ENCODE measurements around the gene PTF1A. TPM values are rescaled to one million over a fixed set of nuclear protein-coding genes. Genes with fewer than 3 reads are reported as not detected.

PTF1A gene
- total and polyA plus RNA-seq, 2 donors, result not detected

DNA sequence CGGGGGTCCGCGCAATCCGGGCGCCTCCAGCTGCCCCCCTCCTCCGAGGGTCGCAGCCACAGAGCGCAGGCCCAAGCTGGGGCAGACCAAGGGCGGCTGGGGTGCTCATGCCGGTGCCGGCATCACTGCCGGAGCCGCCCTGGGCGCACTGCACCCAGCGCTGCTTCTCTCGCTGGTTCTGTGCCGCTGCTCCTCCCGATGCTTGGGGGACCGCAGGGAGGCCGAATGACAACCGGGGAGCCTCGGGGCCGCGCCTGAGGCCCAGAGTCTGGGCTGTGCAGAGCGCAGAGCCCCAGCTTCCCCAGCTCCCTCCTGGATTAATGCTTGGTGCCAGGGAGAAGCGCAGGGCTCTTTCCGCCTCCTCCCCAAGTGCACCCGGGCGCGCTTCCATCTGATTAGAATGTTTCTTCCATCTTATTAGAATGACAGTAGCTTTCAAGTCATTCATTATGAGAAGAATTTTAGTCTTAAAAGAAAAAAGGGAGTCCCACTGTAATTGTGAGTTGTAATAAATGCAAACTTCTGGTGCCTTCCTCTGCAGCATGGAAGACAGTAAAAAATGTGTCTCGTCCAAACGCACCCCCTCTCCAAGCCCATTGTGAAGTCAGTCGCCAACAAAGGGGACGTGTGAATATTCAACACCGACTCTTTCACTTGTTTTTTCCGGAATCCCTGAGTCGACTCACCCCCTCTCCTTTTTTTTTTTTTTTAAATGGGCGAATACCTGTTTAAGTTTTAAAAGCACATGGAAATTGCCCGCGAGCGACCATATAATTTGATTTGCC, 19.5 kb upstream of the PTF1A start:
- Histone ChIP-seq H3K4me3 (ENCODE audit: low read depth, low read length) (no peak overlapping the region), H3K4me1 (ENCODE audit: insufficient read depth) (peaks cover 2% of the 10 kb centered on the region), H3K36me3 (ENCODE audit: insufficient read depth) (no peaks in the 10 kb centered on the region), H3K27ac (ENCODE audit: low read depth) (no peak overlapping the region)
- WGBS, result 1% methylated on average over 41 of the region's 41 CpGs
- DNase-seq (ENCODE audit: extremely low spot score), result no peak

DNA sequence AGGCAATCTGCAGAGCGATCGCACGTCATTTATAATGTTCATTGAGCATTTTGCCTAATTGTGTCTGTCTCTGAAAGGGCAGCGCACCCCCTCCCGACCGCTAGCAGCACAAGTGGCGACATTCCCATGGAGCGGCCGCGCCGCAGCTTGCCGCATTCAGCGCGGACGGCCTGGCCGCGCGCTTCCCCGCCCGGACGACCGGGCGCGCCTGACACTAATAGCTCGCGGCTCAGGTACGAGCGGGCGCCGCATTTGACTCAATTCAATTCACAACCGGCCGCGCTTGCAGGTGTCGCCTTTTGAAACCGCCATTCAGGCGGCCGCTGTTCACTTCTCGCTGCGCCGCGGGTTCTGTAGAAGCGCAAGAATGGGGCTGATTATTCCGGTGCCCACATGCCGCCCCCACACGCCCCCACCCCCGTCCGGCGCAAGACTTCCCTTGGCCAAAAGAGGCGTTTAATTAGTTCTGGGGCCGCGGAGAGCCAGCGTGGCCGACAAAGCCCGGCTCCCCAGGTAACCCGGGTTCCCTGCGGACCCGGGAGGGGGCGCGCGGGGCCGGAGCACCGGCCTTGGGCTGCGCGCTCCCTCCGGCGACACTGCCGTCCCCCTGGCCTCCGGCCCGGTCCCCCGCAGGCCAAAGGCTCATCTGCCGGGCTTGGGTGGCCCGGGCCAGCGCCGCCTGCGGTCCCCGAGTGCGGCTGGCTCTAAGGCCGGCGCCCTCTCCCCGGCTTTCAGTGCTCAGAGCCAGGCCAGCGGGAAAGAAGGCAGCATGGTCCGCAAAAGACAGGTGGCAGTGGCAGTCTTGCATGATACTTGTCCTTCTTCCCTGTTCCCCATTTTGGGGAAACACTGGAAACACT, 18.7 kb upstream of the PTF1A start:
- H3K4me1 ChIP-seq (ENCODE audit: insufficient read depth), result peaks cover 2% of the 10 kb centered on the region
- 1% methylated on average over 82 of the region's 82 CpGs for WGBS
- DNase-seq (ENCODE audit: extremely low spot score), result no peak
- H3K4me3 ChIP-seq (ENCODE audit: low read depth, low read length), result no peak overlapping the region
- no peaks in the 10 kb centered on the region for H3K36me3 ChIP-seq (ENCODE audit: insufficient read depth)
- H3K27ac ChIP-seq (ENCODE audit: low read depth), result no peak overlapping the region

GRCh38 chr10:23174074-23174976, 17.8 kb upstream of the PTF1A start:
- 2% methylated on average over 88 of the region's 88 CpGs for WGBS
- Histone ChIP-seq H3K4me1 (ENCODE audit: insufficient read depth) (peaks cover 2% of the 10 kb centered on the region), H3K36me3 (ENCODE audit: insufficient read depth) (no peaks in the 10 kb centered on the region), H3K4me3 (ENCODE audit: low read depth, low read length) (no peak overlapping the region), H3K27ac (ENCODE audit: low read depth) (no peak overlapping the region)
- no peak for DNase-seq (ENCODE audit: extremely low spot score)

GRCh38 chr10:23174977-23175512, 17.1 kb upstream of the PTF1A start:
- Histone ChIP-seq H3K4me3 (ENCODE audit: low read depth, low read length) (no peak overlapping the region), H3K4me1 (ENCODE audit: insufficient read depth) (peaks cover 2% of the 10 kb centered on the region), H3K27ac (ENCODE audit: low read depth) (no peak overlapping the region), H3K36me3 (ENCODE audit: insufficient read depth) (no peaks in the 10 kb centered on the region)
- no peak for DNase-seq (ENCODE audit: extremely low spot score)
- WGBS, result 11% methylated on average over 14 of the region's 14 CpGs

- WGBS, result 54% methylated on average over 7 of the region's 7 CpGs
- no peak overlapping the region for H3K4me3 ChIP-seq (ENCODE audit: low read depth, low read length)
- no peaks in the 10 kb centered on the region for H3K36me3 ChIP-seq (ENCODE audit: insufficient read depth)
- DNase-seq (ENCODE audit: extremely low spot score), result no peak
- no peak overlapping the region for H3K27ac ChIP-seq (ENCODE audit: low read depth)
- H3K4me1 ChIP-seq (ENCODE audit: insufficient read depth), result no peaks in the 10 kb centered on the region
Observed at GRCh38 chr10:23186178-23186577, 5.9 kb upstream of the PTF1A start.

DNA sequence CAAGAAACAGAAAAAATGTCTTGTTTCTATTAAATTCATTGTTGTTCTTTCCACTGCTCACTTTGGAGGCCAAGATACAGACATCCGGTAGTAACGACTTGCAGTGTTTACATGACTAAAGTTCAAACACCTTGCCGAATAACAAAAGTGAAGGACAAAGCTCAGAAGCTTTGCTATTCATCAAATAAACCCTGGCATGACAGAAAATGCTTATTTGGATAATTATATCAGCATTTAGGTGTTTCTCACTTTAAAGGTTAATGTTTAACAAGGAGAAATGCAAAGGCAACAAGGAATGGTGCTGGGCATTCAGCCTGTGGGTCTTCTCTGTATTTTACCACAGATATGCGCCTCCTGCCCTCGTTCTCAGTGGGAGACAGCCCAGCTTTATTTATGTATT, 5.4 kb upstream of the PTF1A start:
- H3K4me1 ChIP-seq (ENCODE audit: insufficient read depth), result no peaks in the 10 kb centered on the region
- WGBS, result 14% methylated on average over 5 of the region's 5 CpGs
- H3K36me3 ChIP-seq (ENCODE audit: insufficient read depth), result no peaks in the 10 kb centered on the region
- H3K4me3 ChIP-seq (ENCODE audit: low read depth, low read length), result no peak overlapping the region
- DNase-seq (ENCODE audit: extremely low spot score), result no peak
- no peak overlapping the region for H3K27ac ChIP-seq (ENCODE audit: low read depth)

DNA sequence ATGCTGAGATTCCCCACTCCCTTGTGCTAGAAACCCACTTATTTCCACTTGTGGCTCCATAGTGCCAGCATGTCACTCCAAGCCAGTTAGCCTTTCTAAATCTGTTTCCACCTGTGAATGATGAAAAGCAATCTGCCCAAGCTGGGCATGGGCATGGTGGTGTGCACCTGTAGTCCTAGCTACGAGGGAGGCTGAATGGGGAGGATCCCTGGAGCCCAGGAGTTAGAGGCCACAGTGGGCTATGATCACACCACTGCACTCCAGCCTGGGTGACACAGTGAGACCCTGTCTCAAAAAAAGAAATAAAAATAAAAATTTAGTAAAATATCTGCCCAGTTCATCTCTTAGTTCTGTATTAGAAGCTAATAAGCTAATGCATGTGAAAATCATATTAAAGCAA, 5.0 kb upstream of the PTF1A start:
- no peak overlapping the region for H3K4me3 ChIP-seq (ENCODE audit: low read depth, low read length)
- H3K4me1 ChIP-seq (ENCODE audit: insufficient read depth), result no peaks in the 10 kb centered on the region
- H3K36me3 ChIP-seq (ENCODE audit: insufficient read depth), result no peaks in the 10 kb centered on the region
- H3K27ac ChIP-seq (ENCODE audit: low read depth), result no peak overlapping the region
- no peak for DNase-seq (ENCODE audit: extremely low spot score)
- WGBS, result 77% methylated on average over 1 of the region's 1 CpG

- WGBS, result 12% methylated on average over 5 of the region's 5 CpGs
Observed at GRCh38 chr10:23189024-23189423, 3.1 kb upstream of the PTF1A start.

GRCh38 chr10:23190872-23191763, 994 bp upstream of the PTF1A start:
- 2% methylated on average over 36 of the region's 36 CpGs for WGBS
- DNase-seq (ENCODE audit: extremely low spot score), result no peak
- Histone ChIP-seq H3K27ac (ENCODE audit: low read depth) (no peak overlapping the region), H3K4me1 (ENCODE audit: insufficient read depth) (peaks cover 2% of the 10 kb centered on the region), H3K36me3 (ENCODE audit: insufficient read depth) (no peaks in the 10 kb centered on the region), H3K4me3 (ENCODE audit: low read depth, low read length) (no peak overlapping the region)

More at GRCh38 chr10:23189024-23189423, 3.1 kb upstream of the PTF1A start:
- Histone ChIP-seq H3K27ac (ENCODE audit: low read depth) (no peak overlapping the region), H3K36me3 (ENCODE audit: insufficient read depth) (no peaks in the 10 kb centered on the region), H3K4me1 (ENCODE audit: insufficient read depth) (no peaks in the 10 kb centered on the region), H3K4me3 (ENCODE audit: low read depth, low read length) (no peak overlapping the region)
- DNase-seq (ENCODE audit: extremely low spot score), result no peak

- no peak for DNase-seq (ENCODE audit: extremely low spot score)
- no peaks in the 10 kb centered on the region for H3K36me3 ChIP-seq (ENCODE audit: insufficient read depth)
- WGBS, result 1% methylated on average over 100 of the region's 100 CpGs
- peaks cover 2% of the 10 kb centered on the region for H3K4me1 ChIP-seq (ENCODE audit: insufficient read depth)
- H3K4me3 ChIP-seq (ENCODE audit: low read depth, low read length), result no peak overlapping the region
- no peak overlapping the region for H3K27ac ChIP-seq (ENCODE audit: low read depth)
Observed at GRCh38 chr10:23192712-23193434, 761 bp downstream of the PTF1A start.

DNA sequence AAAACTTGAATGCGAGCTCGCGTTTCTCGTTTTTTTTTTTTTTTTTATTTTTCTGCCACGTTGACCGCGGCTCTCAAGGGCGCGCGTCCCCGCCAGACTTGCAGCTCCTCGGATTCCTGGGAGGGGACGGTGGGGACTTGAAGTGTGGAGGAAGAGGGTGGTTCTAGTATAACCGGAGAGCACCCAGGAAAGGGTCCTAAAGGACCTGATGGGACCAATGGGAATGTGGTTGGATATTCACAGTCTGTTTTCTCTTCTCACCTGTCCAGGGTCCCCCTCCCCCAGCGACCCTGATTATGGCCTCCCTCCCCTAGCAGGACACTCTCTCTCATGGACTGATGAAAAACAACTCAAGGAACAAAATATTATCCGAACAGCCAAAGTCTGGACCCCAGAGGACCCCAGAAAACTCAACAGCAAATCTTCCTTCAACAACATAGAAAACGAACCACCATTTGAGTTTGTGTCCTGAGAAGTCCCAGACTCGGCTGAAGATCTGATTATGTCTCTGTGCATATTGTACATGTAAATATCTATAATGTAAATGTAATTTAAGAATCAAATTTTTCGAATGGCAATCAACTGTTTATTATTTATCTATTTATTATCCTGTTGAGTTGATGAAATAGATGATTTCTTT, 1.4 kb downstream of the PTF1A start:
- DNase-seq (ENCODE audit: extremely low spot score), result no peak
- WGBS, result 5% methylated on average over 19 of the region's 19 CpGs

More for the DNA sequence above, 1.4 kb downstream of the PTF1A start:
- Histone ChIP-seq H3K27ac (ENCODE audit: low read depth) (no peak overlapping the region), H3K4me1 (ENCODE audit: insufficient read depth) (peaks cover 2% of the 10 kb centered on the region), H3K4me3 (ENCODE audit: low read depth, low read length) (no peak overlapping the region), H3K36me3 (ENCODE audit: insufficient read depth) (no peaks in the 10 kb centered on the region)

All from urinary bladder (tissue), 4 donors.